ENCODE measurements around the gene TREH.
"Not testable (repeated sequence)": the region's sequence is repeated elsewhere in the genome, so short reads cannot be mapped to it uniquely, and the experiment has no call there.

TREH gene

DNA sequence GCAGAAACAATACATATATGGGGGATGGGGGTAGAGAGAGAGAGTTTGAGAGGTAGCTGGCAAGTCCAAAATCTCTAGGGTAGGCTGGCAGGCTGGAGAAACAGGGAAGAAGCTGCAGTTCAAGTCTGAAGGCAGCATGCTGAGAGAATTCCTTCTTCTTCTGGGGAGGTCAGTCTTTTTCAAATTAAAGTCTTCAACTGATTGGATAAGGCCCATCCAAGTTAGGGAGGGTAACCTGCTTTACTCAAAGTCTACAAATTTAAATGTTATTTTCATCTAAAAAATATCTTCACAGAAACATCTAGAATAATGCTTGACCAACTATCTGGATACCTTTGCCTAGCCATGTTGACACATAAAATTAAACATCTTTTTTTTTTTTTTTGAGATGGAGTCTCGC lies 2.9 kb upstream of the TREH start:
- in situ Hi-C loops (cut with HindIII; ENCODE audit: low pct_ligation_motif_present, low sequenced_read_pairs), result no loop called here
- H3K27ac ChIP-seq, result no peak overlapping the region
- TF ChIP-seq, protein P1, sequence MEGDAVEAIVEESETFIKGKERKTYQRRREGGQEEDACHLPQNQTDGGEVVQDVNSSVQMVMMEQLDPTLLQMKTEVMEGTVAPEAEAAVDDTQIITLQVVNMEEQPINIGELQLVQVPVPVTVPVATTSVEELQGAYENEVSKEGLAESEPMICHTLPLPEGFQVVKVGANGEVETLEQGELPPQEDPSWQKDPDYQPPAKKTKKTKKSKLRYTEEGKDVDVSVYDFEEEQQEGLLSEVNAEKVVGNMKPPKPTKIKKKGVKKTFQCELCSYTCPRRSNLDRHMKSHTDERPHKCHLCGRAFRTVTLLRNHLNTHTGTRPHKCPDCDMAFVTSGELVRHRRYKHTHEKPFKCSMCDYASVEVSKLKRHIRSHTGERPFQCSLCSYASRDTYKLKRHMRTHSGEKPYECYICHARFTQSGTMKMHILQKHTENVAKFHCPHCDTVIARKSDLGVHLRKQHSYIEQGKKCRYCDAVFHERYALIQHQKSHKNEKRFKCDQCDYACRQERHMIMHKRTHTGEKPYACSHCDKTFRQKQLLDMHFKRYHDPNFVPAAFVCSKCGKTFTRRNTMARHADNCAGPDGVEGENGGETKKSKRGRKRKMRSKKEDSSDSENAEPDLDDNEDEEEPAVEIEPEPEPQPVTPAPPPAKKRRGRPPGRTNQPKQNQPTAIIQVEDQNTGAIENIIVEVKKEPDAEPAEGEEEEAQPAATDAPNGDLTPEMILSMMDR (IDR thresholded peaks at IDR 0.05; ENCODE audit: low read depth, low read length, missing control alignments), result no peak

DNA sequence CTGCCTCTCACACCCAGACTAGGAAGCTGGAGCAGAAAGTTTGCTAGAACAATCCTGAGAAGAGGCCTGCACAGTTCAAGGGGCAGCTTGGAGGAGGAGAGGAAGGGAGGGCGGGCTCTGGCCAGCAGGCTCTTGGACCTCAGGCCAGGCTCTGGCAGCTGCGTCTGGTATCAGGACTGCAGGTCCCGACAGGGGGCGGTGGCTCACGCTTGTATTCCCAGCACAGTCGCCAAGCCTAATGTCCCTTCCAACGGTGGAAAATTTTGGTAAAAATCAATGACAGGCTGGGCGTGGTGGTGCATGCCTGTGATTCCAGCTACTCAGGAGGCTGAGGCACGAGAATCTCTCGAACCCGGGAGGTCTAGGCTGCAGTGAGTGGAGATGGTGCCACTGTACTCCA lies 542 bp downstream of the TREH start:
- DNase-seq; H3K27me3 ChIP-seq (replicated peaks); in situ Hi-C loops (cut with HindIII; ENCODE audit: low pct_ligation_motif_present, low sequenced_read_pairs); H3K4me3 ChIP-seq (ENCODE audit: low read depth, low read length); H3K36me3 ChIP-seq (replicated peaks); H3K27ac ChIP-seq: not testable (repeated sequence)
- TF ChIP-seq, protein P1 (IDR thresholded peaks at IDR 0.05; ENCODE audit: low read depth, low read length, missing control alignments), result peak; percentile 46

More for the DNA sequence above, 2.9 kb upstream of the TREH start:
- Histone ChIP-seq H3K36me3 (replicated peaks) (no peaks in the 10 kb centered on the region), H3K4me3 (ENCODE audit: low read depth, low read length) (no peak overlapping the region), H3K27me3 (replicated peaks) (no peaks in the 10 kb centered on the region)
- no peak for DNase-seq

DNA sequence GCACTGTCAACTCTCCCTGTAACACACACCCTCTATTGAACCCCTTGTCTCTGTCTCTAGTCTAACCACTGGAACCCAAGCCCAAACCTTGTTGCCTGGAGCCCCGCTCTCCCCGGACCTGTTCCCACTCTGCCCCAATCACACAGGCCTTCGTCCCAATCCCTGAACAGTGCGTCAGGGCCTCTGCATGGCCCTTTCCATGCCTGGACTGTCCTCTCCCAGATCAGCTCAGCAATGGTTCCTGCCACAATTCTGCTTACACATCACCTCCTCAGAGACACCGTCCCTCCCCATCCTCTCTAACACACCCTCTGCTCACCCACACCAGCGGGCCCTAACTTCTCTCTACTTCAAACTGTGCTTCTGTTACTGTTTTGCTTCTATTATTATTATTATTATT lies 1.5 kb downstream of the TREH start:
- in situ Hi-C loops (cut with HindIII; ENCODE audit: low pct_ligation_motif_present, low sequenced_read_pairs), result no loop called here
- DNase-seq, result no peak
- Histone ChIP-seq H3K27me3 (replicated peaks) (no peaks in the 10 kb centered on the region), H3K4me3 (ENCODE audit: low read depth, low read length) (no peak overlapping the region), H3K36me3 (replicated peaks) (no peaks in the 10 kb centered on the region), H3K27ac (no peak overlapping the region)
- TF ChIP-seq, protein P1 (IDR thresholded peaks at IDR 0.05; ENCODE audit: low read depth, low read length, missing control alignments), result no peak

DNA sequence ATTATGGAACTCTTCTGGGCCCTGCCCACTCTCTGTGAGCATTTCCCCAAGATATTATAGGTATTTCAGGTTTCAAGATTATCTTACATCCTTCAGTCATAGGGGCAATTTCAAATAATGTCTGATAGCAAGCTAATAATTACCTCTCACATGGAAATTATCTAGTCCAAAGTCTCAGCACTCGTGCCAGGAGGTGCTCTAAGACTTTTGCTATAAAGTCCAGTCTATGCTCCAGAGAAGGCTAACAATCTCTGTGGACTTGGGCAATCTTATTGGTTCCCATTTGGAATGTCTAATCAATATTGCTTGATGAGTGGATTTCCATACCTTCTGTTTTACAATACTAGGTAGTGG lies 5.4 kb downstream of the TREH start:
- Histone ChIP-seq H3K27ac (no peak overlapping the region), H3K27me3 (replicated peaks) (peaks cover 2% of the 10 kb centered on the region)
- TF ChIP-seq, protein P1 (IDR thresholded peaks at IDR 0.05; ENCODE audit: low read depth, low read length, missing control alignments), result no peak

DNA sequence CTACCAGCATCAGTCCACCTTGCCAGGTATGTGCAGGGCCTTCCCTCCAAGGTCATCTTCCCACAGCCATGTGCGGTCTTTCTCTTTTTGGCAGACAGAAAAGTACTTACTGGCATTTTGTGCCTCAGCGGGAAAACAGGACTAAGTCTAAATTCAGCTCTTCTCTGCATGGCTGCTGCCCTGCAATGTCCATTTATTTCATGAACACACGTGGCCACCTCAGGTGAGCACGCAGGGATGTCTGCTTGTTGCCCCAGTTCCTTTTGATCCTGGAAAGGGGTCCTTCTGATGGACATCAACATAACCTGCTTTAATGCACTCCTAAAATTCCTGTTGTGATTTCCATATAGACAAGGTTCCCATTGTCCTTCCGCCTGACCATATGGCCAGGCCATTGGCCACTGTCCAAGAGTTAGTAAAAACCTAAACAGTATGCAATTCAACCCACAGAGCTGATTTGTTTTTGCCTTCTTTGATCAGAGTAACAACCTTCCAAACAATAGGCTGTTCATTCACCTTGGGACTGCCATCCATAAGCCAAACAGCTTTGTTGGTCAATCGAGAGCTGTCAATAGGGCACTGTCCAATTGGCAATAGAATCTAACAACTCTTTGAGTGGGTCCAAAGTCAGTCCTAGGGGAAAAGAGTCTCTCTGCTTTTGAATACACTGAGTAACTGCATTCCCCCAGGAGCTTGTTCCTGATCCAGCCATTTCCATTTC lies 5.9 kb downstream of the TREH start:
- in situ Hi-C loops (cut with HindIII; ENCODE audit: low pct_ligation_motif_present, low sequenced_read_pairs), result no loop called here
- H3K4me3 ChIP-seq (ENCODE audit: low read depth, low read length), result no peak overlapping the region
- peaks cover 2% of the 10 kb centered on the region for H3K27me3 ChIP-seq (replicated peaks)
- DNase-seq, result no peak
- no peak overlapping the region for H3K27ac ChIP-seq
- H3K36me3 ChIP-seq (replicated peaks), result no peaks in the 10 kb centered on the region
- TF ChIP-seq, protein P1 (IDR thresholded peaks at IDR 0.05; ENCODE audit: low read depth, low read length, missing control alignments), result no peak

More for the DNA sequence above, 5.4 kb downstream of the TREH start:
- in situ Hi-C loops (cut with HindIII; ENCODE audit: low pct_ligation_motif_present, low sequenced_read_pairs), result no loop called here
- no peak overlapping the region for H3K4me3 ChIP-seq (ENCODE audit: low read depth, low read length)
- no peak for DNase-seq
- H3K36me3 ChIP-seq (replicated peaks), result no peaks in the 10 kb centered on the region

DNA sequence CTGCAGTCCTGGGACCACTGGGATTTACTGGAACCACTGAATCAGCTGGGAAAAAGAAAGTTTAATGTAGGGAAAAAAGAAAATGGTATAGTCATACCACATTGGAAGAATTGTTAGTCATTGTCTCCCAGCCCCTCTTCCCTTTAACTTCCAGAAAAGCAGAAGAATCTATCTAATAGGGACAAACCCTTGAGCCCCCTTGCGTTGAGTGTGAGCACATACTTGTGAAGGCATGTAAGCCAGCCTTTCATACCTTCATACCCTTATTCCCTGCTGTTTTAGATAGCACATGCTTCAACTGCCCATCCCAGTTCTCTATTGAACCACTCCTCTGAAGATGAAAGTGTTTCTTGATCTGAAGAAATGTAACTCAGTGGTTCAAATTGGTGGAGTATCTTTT lies 6.6 kb downstream of the TREH start:
- no peak for DNase-seq
- H3K27ac ChIP-seq, result no peak overlapping the region

More for the DNA sequence above, 6.6 kb downstream of the TREH start:
- H3K27me3 ChIP-seq (replicated peaks), result peaks cover 2% of the 10 kb centered on the region
- in situ Hi-C loops (cut with HindIII; ENCODE audit: low pct_ligation_motif_present, low sequenced_read_pairs), result no loop called here
- TF ChIP-seq, protein P1 (IDR thresholded peaks at IDR 0.05; ENCODE audit: low read depth, low read length, missing control alignments), result peak; percentile 47
- no peaks in the 10 kb centered on the region for H3K36me3 ChIP-seq (replicated peaks)
- no peak overlapping the region for H3K4me3 ChIP-seq (ENCODE audit: low read depth, low read length)

Data from brain microvascular endothelial cell (primary cell).